GM12891 (cell line): ENCODE results near the gene KRTAP5-8.

ENCODE experiments used
- PAX5 ChIP-seq: IDR thresholded peaks from 2 replicates; pipeline ENCODE4 v1.6.1; 2011; ENCODE audit warnings: low read length, moderate library complexity, mild to moderate bottlenecking; ENCODE audit not compliant: insufficient read depth, severe bottlenecking
- POLR2A ChIP-seq: IDR thresholded peaks from 2 replicates; pipeline ENCODE4 v1.6.1; 2011; ENCODE audit warnings: low read depth, low read length, control low read depth
- POLR2AphosphoS5 ChIP-seq: IDR thresholded peaks from 2 replicates; pipeline ENCODE4 v1.6.1; 2011; ENCODE audit warnings: low read depth, low read length, control low read depth
- POU2F2 ChIP-seq: IDR thresholded peaks from 2 replicates; pipeline ENCODE4 v1.6.1; 2011; ENCODE audit warnings: low read depth, mild to moderate bottlenecking, control low read depth, low read length, moderate library complexity
- SPI1 ChIP-seq: IDR thresholded peaks from 2 replicates; pipeline ENCODE4 v1.6.1; 2011; ENCODE audit warnings: low read depth, low read length, control low read depth
- TAF1 ChIP-seq: IDR thresholded peaks from 2 replicates; pipeline ENCODE4 v1.6.1; 2011; ENCODE audit warnings: low read depth, low read length, control low read depth

DNA sequence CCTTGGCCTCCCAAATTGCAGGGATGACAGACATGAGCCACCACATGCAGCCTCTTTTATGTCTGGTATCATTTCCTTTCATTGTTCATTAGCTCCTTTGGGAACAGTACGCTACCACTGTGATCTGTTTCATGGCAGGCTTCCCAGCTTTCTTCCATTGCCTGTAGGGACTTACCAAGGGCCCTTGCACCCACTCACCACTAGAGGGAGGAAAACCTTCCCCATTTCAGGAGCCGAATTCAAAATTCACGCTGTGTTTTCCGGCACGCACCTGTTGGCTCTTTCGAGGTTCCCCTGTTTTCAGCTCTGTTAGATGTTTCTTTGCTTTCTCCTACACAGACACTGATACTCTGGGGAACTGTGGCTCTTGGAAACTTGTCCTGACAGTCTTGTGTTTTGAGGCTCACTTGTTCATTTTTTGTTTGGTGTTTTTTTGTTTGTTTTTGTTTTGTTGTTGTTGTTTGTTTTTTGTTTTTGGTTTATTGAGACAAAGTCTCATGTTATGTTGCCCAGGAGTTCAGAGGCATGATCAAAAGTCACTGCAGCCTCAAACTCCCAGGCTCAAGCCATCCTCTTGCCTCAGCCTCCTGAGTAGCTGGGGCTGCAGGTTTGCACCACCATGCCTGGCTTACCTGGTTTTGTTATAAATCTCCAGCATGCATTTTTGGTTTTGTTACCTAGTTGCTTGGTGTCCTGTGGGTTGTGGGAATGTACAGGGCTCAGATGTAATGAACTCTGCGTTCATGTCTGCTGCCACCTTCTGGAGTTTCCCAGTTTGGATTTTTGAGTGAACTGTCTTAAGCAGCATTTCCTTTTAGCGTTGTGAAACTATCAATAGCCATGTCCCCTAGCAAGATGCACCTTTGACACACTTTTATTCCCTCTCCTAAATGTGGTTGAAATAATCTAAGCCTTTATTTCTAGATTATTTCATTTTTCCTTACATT lies 42.5 kb downstream of the KRTAP5-8 start:
- TF ChIP-seq POLR2A: no peak
- no peak for TF ChIP-seq POLR2AphosphoS5
- TF ChIP-seq TAF1: no peak
- no peak for TF ChIP-seq SPI1
- TF ChIP-seq POU2F2: no peak
- no peak for TF ChIP-seq PAX5
